ENCODE measurements around the gene CPS1. TPM values are rescaled to one million over a fixed set of nuclear protein-coding genes. Genes with fewer than 3 reads are reported as not detected.

Gene CPS1
- 3.1 TPM for total RNA-seq

GRCh38 chr2:210556329-210556980, at the start of gene CPS1:
CPS1 (plus strand) TSS chr2:210556599; CDS start chr2:210556734, 135 bp downstream.

Other genes starting within 250 kb of the CPS1 start
- gene MYL1, start 241.4 kb upstream of the CPS1 start, total RNA-seq = not detected
- gene LANCL1, start 79.8 kb upstream of the CPS1 start, total RNA-seq = 85.1 TPM